Measurements from ENCODE around the gene ABHD17C. TPM values are rescaled to one million over a fixed set of nuclear protein-coding genes. Genes with fewer than 3 reads are reported as not detected.

ABHD17C gene
- total RNA-seq, 4 donors from 2014 or later, result 7.3 to 9.5 (median 8.4) TPM

DNA sequence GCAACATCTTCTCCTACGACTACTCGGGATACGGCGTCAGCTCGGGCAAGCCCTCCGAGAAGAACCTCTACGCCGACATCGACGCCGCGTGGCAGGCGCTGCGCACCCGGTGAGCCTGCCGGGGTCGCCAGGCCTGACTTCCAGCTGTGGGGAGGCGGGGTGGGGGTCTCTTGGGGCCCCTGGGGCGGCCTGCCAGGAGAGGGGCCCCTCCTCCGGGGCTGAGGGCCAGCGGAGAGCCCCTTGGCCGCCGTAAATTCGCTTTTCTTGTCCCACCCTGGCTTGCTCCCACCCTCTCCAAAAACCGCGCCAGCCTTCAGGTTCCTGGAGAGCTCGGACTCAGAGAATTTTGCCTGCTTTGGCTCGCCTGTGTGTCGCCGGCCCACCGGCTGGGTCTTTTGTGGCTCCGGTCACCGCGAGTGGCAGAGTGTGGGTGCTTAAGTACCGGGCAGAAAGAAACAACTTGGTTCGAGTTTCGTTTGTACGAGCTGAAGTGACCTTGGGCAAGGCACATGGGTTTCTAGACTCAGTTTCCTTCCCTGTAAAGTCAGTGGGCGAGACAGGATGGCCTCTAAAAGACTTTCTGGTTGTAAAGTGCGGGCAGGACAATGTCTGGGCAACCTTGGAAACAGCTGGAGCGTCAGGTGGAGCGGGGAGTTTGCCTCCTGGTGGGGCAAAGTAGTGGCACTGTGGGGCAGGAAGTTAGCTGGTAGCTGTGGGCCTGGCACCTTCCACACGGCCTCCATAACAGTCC lies 976 bp downstream of the ABHD17C start:
- peak; percentile 33 to 40 for DNase-seq
- H3K9me3 ChIP-seq, result no peaks in the 10 kb centered on the region

DNA sequence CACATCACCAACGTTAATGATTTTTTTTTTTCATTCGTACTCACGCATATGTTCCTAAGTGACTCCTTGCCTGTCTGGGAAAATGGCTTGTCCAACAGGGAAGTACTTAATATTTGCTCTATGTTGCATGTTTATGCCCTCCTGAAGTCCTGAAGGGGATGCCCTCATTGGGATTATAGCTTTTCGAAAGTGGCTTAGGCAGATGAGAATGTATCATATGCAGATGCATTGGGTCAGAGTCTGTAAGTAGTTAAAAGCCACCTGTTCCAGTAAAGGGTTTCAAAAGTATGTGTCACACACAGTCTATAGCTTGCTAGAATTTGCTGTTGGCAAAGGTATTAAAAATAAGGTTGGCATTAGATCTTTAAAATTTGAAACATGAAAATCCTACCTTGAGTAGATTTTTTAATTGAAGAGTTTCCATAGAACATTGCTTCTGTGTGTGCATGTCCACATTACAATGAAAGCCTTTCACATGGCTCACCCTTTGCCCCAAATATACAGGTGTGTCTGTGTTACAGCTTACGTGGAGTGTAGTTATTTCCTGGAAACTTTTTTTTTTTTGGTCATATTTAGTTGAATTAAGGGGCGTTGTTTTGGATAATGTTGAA lies 2.1 kb downstream of the ABHD17C start:
- peaks cover 24 to 28% of the 10 kb centered on the region in 2 donors for H3K4me1 ChIP-seq
- intact Hi-C loops (cut with DNase I), result loop anchor here (10.0 kb wide), 1 partner anchor 132 kb away; no protein-coding TSS in a partner anchor
- H3K27me3 ChIP-seq, result no peaks in the 10 kb centered on the region

More for the DNA sequence above, 976 bp downstream of the ABHD17C start:
- H3K27ac ChIP-seq, result peak overlapping the region in 2 of 3 donors; percentile 35 to 66
- no peaks in the 10 kb centered on the region for H3K36me3 ChIP-seq
- H3K27me3 ChIP-seq, result no peaks in the 10 kb centered on the region
- intact Hi-C loops (cut with DNase I), result loop anchor here (10.0 kb wide), 1 partner anchor 131 kb away; no protein-coding TSS in a partner anchor
- peak overlapping the region; percentile 3 to 64 (median 43) for H3K4me3 ChIP-seq (replicated peaks in 1 of 3)
- peak in 1 of 2 donors; percentile 15 for TF ChIP-seq POLR2A (IDR thresholded peaks at IDR 0.05)
- TF ChIP-seq, protein P1, sequence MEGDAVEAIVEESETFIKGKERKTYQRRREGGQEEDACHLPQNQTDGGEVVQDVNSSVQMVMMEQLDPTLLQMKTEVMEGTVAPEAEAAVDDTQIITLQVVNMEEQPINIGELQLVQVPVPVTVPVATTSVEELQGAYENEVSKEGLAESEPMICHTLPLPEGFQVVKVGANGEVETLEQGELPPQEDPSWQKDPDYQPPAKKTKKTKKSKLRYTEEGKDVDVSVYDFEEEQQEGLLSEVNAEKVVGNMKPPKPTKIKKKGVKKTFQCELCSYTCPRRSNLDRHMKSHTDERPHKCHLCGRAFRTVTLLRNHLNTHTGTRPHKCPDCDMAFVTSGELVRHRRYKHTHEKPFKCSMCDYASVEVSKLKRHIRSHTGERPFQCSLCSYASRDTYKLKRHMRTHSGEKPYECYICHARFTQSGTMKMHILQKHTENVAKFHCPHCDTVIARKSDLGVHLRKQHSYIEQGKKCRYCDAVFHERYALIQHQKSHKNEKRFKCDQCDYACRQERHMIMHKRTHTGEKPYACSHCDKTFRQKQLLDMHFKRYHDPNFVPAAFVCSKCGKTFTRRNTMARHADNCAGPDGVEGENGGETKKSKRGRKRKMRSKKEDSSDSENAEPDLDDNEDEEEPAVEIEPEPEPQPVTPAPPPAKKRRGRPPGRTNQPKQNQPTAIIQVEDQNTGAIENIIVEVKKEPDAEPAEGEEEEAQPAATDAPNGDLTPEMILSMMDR (IDR thresholded peaks at IDR 0.05), result peak in 3 of 6 experiments; percentile 10 to 34 (median 27)
- peaks cover 15 to 18% of the 10 kb centered on the region in 2 donors for H3K4me1 ChIP-seq
- WGBS, 2 donors, result 7 to 11% methylated on average over 14 of the region's 43 CpGs

DNA sequence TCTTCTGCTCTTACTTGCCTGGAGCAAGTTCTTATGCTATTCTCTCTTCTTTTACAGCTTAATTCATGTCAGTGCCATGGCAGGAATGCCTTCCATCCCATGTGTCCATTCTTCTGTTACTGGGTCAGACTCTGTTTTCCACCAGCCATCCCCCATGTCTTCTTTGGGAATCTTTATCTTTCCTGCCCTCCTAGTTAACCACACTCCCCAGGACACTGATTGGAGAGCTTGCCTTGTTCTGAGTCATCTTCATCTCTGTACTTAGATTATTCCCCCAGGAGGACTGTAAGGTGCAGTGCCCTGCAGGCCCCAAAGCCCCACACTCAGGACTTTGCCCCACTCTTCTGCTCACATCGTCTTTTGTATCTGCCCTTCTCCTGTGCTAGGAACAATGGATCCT lies 3.6 kb downstream of the ABHD17C start:
- Histone ChIP-seq H3K27ac (no peak overlapping the region), H3K36me3 (no peaks in the 10 kb centered on the region), H3K9me3 (no peaks in the 10 kb centered on the region), H3K4me3 (replicated peaks in 1 of 3) (no peak overlapping the region), H3K4me1 (peaks cover 27 to 34% of the 10 kb centered on the region in 2 donors), H3K27me3 (no peaks in the 10 kb centered on the region)
- TF ChIP-seq, protein P1 (IDR thresholded peaks at IDR 0.05), result no peak
- no peak for TF ChIP-seq POLR2A (IDR thresholded peaks at IDR 0.05)
- DNase-seq, result no peak
- intact Hi-C loops (cut with DNase I), result loop anchor here (10.0 kb wide), 1 partner anchor 134 kb away; no protein-coding TSS in a partner anchor
- 94 to 95% methylated on average over 1 of the region's 1 CpG for WGBS, 2 donors

More for the DNA sequence above, 2.1 kb downstream of the ABHD17C start:
- Histone ChIP-seq H3K4me3 (replicated peaks in 1 of 3) (no peak overlapping the region), H3K36me3 (no peaks in the 10 kb centered on the region), H3K27ac (no peak overlapping the region), H3K9me3 (no peaks in the 10 kb centered on the region)
- TF ChIP-seq, protein P1 (IDR thresholded peaks at IDR 0.05), result no peak
- TF ChIP-seq POLR2A (IDR thresholded peaks at IDR 0.05), result no peak
- 93 to 94% methylated on average over 6 of the region's 6 CpGs for WGBS, 2 donors
- no peak for DNase-seq

DNA sequence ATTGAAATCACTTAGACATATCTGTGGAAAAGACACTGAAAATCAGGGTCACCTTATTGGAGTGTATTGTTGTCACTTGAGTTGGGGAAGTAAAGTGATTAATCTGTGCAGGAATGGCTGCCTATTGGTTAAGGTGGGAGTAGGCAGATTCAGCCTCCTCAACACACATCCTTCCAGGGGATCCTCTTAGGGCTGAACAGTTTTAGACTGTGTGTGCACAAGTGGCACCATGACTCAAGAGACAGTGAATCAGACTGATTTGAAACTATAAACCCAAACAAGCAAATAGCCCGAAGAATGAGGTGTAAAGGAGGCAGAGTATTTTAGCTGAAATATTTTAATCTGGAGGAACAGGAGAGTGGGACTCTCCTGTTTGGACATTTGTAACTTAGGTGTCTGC lies 4.9 kb downstream of the ABHD17C start:
- DNase-seq, result no peak
- H3K4me1 ChIP-seq, result peaks cover 20 to 29% of the 10 kb centered on the region in 2 donors
- no peaks in the 10 kb centered on the region for H3K27me3 ChIP-seq
- H3K36me3 ChIP-seq, result no peaks in the 10 kb centered on the region
- no peak overlapping the region for H3K27ac ChIP-seq
- 92 to 100% methylated on average over 1 of the region's 1 CpG for WGBS, 2 donors
- H3K9me3 ChIP-seq, result no peaks in the 10 kb centered on the region
- TF ChIP-seq, protein P1 (IDR thresholded peaks at IDR 0.05), result no peak
- no peak for TF ChIP-seq POLR2A (IDR thresholded peaks at IDR 0.05)
- no peak overlapping the region for H3K4me3 ChIP-seq (replicated peaks in 1 of 3)
- intact Hi-C loops (cut with DNase I), result loop anchor here (10.0 kb wide), 1 partner anchor 135 kb away; no protein-coding TSS in a partner anchor

All from thyroid gland (tissue), 4 donors.